Gastroesophageal sphincter (tissue), 4 donors: ENCODE data around the gene OR2A7. TPM values are rescaled to one million over a fixed set of nuclear protein-coding genes. Genes with fewer than 3 reads are reported as not detected.
"Not testable (repeated sequence)": the region's sequence is repeated elsewhere in the genome, so short reads cannot be mapped to it uniquely, and the experiment has no call there.

Experiments
- ATAC-seq: fragments of 150-250 bp; one replicate; pipeline ENCODE4 v1.9.1; 2016; ENCODE audit warnings: mild to moderate bottlenecking, moderate library complexity
- H3K27ac ChIP-seq, 4 donors: fragments of 200-600 bp; sonication (generic) in 3 of 4; 1 replicate in 3 of 4; 2 replicates in 1 of 4; pipeline ENCODE4 v1.5.1; 2016 to 2019
- H3K27me3 ChIP-seq: fragments of 200-600 bp; sonication (generic); one replicate; pipeline ENCODE4 v1.5.1; 2019
- H3K36me3 ChIP-seq, 2 donors: fragments of 200-600 bp; sonication (generic); one replicate each; pipeline ENCODE4 v1.5.1; 2019; ENCODE audit warnings: control low read depth in 1 of 2
- H3K4me1 ChIP-seq, 3 donors: fragments of 200-600 bp; sonication (generic); 1 replicate in 2 of 3; 2 replicates in 1 of 3; pipeline ENCODE4 v1.5.1; 2016 to 2019; ENCODE audit warnings: control low read depth in 2 of 3
- H3K4me3 ChIP-seq, 2 donors: fragments of 200-600 bp; sonication (generic); one replicate each; pipeline ENCODE4 v1.5.1; 2019; ENCODE audit warnings: mild to moderate bottlenecking in 1 of 2, moderate library complexity in 1 of 2
- H3K9me3 ChIP-seq, 3 donors: fragments of 200-600 bp; sonication (generic); one replicate each; pipeline ENCODE4 v1.5.1; 2017 to 2019; ENCODE audit warnings: control low read depth in 2 of 3
- WGBS, 2 donors: methylation state at CpG; one replicate each; pipeline ENCODE4 v1.1.5; 2018; ENCODE audit warnings: low coverage in 1 of 2; 5-methylcytosine and 5-hydroxymethylcytosine counted together
- total RNA-seq, 4 donors: library from RNA; depleted of rRNA; stranded (reverse); fragments of >200 nt; gene quantifications; one replicate each; pipeline ENCODE4 v1.1.0, GENCODE V29; 2016

The OR2A7 gene, protein sequence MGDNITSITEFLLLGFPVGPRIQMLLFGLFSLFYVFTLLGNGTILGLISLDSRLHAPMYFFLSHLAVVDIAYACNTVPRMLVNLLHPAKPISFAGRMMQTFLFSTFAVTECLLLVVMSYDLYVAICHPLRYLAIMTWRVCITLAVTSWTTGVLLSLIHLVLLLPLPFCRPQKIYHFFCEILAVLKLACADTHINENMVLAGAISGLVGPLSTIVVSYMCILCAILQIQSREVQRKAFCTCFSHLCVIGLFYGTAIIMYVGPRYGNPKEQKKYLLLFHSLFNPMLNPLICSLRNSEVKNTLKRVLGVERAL
- total RNA-seq = 1 to 10 TPM in 3 of 4 donors, under 1 TPM in 1; 0.47 to 1.9 (median 1.3) TPM

DNA sequence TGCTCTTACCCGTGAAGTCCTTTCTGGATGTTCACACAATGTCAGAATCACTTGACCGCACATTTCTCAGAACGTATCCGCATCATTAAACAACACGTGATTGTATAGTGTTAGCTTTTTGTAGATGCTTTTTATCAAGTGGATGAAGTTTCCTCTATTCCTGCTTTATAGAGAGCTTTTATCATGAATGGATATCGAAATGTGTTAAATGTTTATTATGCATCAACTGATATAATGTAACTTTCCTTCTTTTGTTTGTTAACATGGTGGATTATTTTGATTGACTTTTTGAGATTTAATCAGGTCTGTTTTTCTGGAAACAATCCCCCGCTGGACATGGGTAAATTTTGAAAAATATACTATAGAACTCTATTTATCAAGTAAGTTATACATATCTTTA is at the start of gene OR2A7:
TSS of gene OR2A7 (minus strand) at position 101 of the 400 bp plus-strand sequence. CDS start 5,164 bp downstream, outside the sequence.
- ATAC-seq, H3K4me1 ChIP-seq, H3K9me3 ChIP-seq, H3K27ac ChIP-seq, H3K36me3 ChIP-seq, H3K27me3 ChIP-seq, H3K4me3 ChIP-seq: not testable (repeated sequence)
- WGBS, 2 donors = 89 to 100% methylated on average over 2 to 3 of the region's 7 CpGs

- not testable (repeated sequence) for H3K9me3 ChIP-seq, H3K4me1 ChIP-seq, H3K36me3 ChIP-seq, H3K4me3 ChIP-seq, H3K27me3 ChIP-seq, H3K27ac ChIP-seq, ATAC-seq
- 100% methylated on average over 1 of the region's 2 CpGs; no CpG with 5 or more reads in 1 of the 2 donors for WGBS, 2 donors
These were observed 47.4 kb upstream of the OR2A7 start, which contains the start of gene OR2A1 for GRCh38 chr7:144311872-144312469. Gene OR2A1 (plus strand): TSS chr7:144312419. CDS start chr7:144318125, 5,706 bp downstream.

DNA sequence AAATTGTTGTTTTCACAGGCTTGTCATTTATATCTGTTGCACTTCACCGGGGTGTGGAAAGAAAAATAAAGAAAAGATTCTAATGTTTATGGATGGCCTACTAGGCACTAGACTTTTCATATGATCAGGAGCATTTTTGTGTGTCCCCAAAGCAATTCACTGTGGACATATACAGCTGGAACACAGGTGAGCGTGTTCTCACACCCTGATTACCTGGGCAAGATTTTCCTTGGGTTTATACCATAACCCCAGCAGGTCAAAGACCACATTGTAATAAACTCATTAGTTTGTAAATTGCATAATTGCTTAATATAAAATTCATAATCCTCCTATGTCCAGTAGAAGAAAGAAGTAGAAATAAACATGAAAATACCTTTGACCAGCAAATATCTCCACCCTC is 46.6 kb upstream of the OR2A7 start:
- not testable (repeated sequence) for H3K4me1 ChIP-seq, ATAC-seq
- WGBS, 2 donors = no CpG with 5 or more reads among the region's 2 CpGs

DNA sequence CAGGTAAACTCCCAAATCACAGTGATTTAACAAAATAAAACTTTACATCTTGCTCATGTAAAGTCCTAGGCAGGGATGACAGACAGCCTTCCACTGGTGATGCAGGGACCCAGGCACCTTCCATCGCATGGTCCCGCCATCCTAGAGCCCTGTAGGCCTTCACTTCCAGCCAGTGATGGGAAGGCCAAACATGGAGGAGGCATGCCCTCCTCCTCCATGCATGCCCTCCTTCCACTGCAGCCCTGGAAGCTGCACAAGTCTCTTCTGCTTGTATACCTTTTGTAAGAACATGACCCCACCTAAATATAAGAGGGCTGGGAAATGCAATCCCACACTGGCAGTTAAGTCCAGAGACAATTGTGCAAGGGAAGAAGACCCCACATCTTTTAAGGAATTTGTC is 45.1 kb upstream of the OR2A7 start:
- H3K27me3 ChIP-seq, H3K4me3 ChIP-seq, H3K27ac ChIP-seq, H3K4me1 ChIP-seq, H3K9me3 ChIP-seq, ATAC-seq, H3K36me3 ChIP-seq: not testable (repeated sequence)
- WGBS, 2 donors = no CpG with 5 or more reads among the region's 2 CpGs

More for the DNA sequence above, 46.6 kb upstream of the OR2A7 start:
- H3K27ac ChIP-seq, H3K27me3 ChIP-seq, H3K36me3 ChIP-seq, H3K9me3 ChIP-seq, H3K4me3 ChIP-seq: not testable (repeated sequence)

DNA sequence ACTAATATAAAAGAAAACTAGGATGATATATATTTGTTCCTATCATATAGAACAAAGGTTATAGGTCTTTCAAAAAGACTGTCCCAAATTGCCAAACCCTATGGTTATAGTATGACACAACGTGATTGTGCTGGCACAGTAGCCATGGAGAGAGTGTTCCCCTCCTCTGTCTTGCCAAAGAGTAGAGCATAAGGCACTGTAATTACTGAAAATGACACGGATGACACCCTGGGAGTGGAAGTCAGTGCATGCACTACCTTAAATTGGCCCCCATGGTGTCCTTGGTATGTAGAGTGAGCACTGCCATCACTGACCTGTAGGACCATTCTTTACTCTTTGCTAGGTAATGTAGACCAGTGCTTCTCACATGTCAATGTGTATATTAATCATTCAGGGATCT is 40.6 kb upstream of the OR2A7 start:
- not testable (repeated sequence) for H3K27me3 ChIP-seq, H3K27ac ChIP-seq, H3K9me3 ChIP-seq, ATAC-seq, H3K36me3 ChIP-seq, H3K4me1 ChIP-seq, H3K4me3 ChIP-seq
- no CpG with 5 or more reads among the region's 2 CpGs for WGBS, 2 donors

- H3K4me3 ChIP-seq, H3K36me3 ChIP-seq, H3K27ac ChIP-seq, H3K4me1 ChIP-seq, H3K27me3 ChIP-seq, H3K9me3 ChIP-seq, ATAC-seq: not testable (repeated sequence)
- WGBS, 2 donors = no CpG with 5 or more reads among the region's 5 CpGs
These were observed 39.0 kb upstream of the OR2A7 start for GRCh38 chr7:144303607-144304006.

- not testable (repeated sequence) for H3K27me3 ChIP-seq, H3K36me3 ChIP-seq, H3K27ac ChIP-seq, ATAC-seq, H3K9me3 ChIP-seq, H3K4me1 ChIP-seq, H3K4me3 ChIP-seq
- WGBS, 2 donors = no CpG with 5 or more reads among the region's 1 CpG
These were observed 38.1 kb upstream of the OR2A7 start for GRCh38 chr7:144302578-144303303.

- H3K36me3 ChIP-seq, H3K27ac ChIP-seq, H3K27me3 ChIP-seq, H3K9me3 ChIP-seq, H3K4me1 ChIP-seq: not testable (repeated sequence)
- WGBS, 2 donors = no CpG with 5 or more reads among the region's 60 CpGs
- H3K4me3 ChIP-seq = peak overlapping the region in 1 of 2 donors; percentile 40
- peak; percentile 90 for ATAC-seq
These were observed 29.4 kb upstream of the OR2A7 start for GRCh38 chr7:144293794-144294499.

DNA sequence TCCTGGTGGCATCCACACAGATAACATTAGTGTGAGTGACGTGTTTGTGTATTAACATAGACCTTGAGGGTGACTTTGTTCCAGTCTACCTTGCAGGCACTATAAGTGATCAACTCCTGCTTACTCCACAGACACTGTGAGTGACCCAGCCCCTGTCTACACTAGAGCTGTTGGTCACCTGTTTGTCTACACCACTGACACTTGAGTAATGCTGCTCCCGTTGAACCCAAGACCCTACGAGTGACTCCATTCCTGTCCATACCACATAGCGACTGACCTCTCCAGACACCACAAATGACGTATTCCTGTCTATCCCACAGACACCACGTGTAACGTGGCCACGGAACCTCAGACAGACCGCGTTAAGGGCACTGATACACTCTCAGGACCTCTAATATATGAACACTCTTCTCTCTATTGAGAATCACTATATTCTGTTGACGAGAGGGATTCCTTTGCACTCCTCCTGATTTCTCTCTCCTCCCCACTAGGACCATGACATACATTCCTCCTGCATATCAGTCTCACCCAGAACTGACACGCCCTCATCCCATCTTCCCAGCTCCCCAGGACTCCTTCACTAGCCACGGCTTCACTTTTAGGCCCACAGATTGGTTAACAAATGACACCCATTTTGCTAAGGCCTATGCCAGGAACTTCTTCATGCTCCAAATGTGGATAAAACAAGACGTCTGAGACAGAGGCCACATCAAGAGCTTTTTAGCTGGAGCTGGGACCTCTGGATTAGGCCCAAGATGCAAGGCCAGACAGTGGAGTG is 28.0 kb upstream of the OR2A7 start:
- H3K36me3 ChIP-seq, H3K9me3 ChIP-seq, H3K4me3 ChIP-seq, H3K27ac ChIP-seq, ATAC-seq, H3K27me3 ChIP-seq, H3K4me1 ChIP-seq: not testable (repeated sequence)
- 100% methylated on average over 2 of the region's 14 CpGs for WGBS, 2 donors

DNA sequence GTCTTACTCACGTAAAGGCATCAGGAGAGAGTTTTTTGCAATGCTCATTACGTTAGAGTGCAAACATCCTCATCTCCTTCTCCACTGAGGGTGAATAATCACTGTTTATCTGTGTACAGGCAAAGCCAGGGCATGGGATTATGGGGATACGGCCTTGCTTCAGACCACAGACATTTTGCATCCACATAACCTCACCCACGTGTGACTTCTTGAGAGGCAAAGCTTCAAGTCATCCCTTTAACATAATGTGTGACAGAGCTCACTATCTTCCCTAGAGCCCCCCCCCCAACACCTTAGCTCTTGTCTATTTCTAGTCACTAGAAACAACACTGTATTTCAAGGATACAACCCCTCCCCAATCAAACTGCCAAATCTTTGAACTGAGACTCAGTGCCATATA is 27.0 kb upstream of the OR2A7 start:
- not testable (repeated sequence) for H3K36me3 ChIP-seq, H3K27me3 ChIP-seq, H3K4me1 ChIP-seq, H3K4me3 ChIP-seq, H3K9me3 ChIP-seq, ATAC-seq, H3K27ac ChIP-seq
- WGBS, 2 donors = 60% methylated on average over 1 of the region's 4 CpGs; no CpG with 5 or more reads in 1 of the 2 donors

- WGBS, 2 donors = no CpG with 5 or more reads among the region's 3 CpGs
- not testable (repeated sequence) for ATAC-seq, H3K4me1 ChIP-seq, H3K27me3 ChIP-seq, H3K4me3 ChIP-seq, H3K9me3 ChIP-seq, H3K36me3 ChIP-seq, H3K27ac ChIP-seq
These were observed 22.7 kb upstream of the OR2A7 start for GRCh38 chr7:144287171-144287784.

DNA sequence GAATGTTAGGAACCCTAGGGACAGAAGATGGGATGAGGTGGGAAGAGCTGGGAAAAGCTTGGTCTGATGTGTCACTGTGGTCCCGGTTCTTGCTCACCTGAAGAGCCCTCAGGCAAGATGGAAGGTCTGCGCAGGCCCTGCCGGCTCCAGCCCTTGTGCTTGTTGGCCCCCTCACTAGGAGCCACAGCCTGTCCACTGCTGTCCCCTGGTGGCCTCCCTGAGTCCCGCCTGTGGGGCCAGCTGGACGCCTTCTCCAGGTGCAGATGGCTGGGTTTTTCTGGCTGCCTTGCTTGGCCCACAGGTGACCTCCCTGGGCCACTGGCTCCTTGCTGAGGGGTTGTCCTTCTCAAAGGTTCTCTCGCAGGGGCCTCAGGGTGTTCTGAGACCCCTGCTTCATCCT is 19.1 kb upstream of the OR2A7 start:
- not testable (repeated sequence) for H3K36me3 ChIP-seq, H3K27ac ChIP-seq, H3K4me1 ChIP-seq, H3K4me3 ChIP-seq, H3K27me3 ChIP-seq, H3K9me3 ChIP-seq, ATAC-seq
- WGBS, 2 donors = no CpG with 5 or more reads among the region's 6 CpGs
